ENCODE data around the gene DZIP1.

DZIP1 gene

DNA sequence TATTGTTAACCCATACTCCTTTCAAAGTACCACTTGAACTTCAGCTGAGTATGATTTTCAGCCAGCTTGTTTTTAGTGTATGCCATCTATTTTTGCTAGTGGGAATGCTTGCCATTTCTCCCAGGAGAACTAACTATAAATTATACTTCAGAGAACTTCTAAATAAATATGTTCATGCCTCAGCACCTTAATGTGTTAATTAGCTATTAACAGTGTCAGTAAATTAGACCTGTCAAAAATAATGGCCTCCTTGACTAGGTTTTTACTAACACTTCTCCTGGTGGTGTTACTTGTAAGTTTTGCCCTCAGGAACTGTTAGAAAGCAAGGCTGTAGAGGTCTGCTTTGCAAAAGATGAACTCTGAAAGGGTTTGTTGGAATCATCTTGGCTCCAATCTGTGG lies 87.5 kb downstream of the DZIP1 start:
- TF ChIP-seq, protein P1, sequence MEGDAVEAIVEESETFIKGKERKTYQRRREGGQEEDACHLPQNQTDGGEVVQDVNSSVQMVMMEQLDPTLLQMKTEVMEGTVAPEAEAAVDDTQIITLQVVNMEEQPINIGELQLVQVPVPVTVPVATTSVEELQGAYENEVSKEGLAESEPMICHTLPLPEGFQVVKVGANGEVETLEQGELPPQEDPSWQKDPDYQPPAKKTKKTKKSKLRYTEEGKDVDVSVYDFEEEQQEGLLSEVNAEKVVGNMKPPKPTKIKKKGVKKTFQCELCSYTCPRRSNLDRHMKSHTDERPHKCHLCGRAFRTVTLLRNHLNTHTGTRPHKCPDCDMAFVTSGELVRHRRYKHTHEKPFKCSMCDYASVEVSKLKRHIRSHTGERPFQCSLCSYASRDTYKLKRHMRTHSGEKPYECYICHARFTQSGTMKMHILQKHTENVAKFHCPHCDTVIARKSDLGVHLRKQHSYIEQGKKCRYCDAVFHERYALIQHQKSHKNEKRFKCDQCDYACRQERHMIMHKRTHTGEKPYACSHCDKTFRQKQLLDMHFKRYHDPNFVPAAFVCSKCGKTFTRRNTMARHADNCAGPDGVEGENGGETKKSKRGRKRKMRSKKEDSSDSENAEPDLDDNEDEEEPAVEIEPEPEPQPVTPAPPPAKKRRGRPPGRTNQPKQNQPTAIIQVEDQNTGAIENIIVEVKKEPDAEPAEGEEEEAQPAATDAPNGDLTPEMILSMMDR (IDR thresholded peaks at IDR 0.05; ENCODE audit: control insufficient read depth, insufficient read depth, low read depth, low read length, missing control alignments) = no peak
- no peak for DNase-seq (ENCODE audit: low read depth)
- H3K4me3 ChIP-seq (ENCODE audit: control insufficient read depth, low read depth, low read length) = no peak overlapping the region

DNA sequence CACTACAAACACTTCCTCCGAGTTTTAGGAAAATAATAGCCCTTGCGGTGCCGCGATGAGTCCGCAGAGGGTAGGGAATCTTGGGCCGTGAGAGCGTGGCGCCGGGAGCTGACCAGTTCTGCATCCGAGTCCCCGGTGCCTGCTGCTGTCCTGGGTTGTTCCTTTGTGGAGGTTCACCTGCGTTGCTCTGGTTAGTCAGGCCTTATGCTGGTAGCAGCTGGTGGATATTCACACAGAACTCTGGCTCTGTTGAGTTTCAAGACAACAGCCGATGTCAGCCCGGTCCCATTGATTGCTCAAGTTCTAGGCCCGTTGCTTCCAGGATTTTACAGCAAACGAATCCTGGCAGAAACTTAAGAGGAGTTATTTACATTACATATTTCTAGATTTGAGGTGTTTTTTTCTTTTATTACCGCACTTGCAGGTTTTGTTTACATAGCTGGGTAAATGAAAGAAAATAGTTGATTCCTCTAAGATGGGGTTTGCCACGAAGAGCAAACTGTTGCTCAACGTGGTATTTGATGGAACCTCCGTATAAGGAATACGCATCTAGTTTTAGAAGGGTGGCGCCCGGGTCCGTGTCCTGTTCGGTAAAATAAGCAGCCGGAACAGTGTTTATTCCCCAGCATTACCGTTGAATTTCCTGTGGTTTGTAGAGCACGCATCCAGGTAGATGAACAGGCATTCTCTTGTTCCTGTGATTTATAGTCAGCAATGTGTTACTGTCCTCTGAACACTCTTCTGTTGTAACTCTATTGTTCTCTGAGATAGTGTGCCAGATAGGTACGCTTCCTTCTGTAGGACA lies 90.7 kb downstream of the DZIP1 start:
- H3K4me3 ChIP-seq (ENCODE audit: control insufficient read depth, low read depth, low read length) = no peak overlapping the region
- no peak for DNase-seq (ENCODE audit: low read depth)
- TF ChIP-seq, protein P1 (IDR thresholded peaks at IDR 0.05; ENCODE audit: control insufficient read depth, insufficient read depth, low read depth, low read length, missing control alignments) = no peak

DNA sequence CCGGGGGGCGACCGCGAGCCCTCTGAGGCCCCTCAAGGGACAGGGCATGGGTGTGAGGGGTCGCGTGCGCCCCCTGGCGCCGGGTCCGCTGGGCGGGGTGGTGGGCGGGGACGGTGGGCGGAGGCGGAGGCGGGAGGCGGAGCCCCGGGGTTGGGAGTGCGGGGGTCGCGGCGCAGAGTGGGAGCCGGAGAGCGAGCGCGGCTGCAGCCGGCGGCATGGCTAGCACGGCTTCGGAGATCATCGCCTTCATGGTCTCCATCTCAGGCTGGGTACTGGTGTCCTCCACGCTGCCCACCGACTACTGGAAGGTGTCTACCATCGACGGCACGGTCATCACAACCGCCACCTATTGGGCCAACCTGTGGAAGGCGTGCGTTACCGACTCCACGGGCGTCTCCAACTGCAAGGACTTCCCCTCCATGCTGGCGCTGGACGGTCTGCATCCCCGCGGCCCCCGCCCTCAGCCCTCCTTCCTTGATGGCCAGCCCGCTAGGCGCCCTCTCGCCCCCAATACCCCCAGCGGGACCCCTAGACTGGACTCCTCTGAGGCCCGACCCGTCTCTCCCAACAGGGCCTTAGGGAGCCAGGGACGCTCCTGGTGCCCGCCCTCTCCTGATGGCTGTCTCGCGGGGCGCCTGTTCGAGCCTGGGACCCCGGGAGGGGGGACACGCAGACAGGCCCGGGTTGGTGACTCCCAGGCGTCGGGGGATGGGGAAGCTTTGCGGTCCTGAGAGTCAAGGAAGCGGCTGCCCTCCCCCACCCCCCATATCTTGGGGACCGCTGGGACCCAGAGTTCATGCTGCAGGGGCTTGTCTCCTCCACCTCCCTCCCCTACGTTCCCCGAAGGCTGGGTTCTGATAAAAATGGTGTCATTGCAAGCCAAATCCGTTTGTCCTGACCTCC lies 91.7 kb downstream of the DZIP1 start, which contains the start of gene CLDN10:
Gene CLDN10 (plus strand): TSS at position 182 of the 903 bp plus-strand sequence. CDS start 34 bp downstream, at position 216.
- no peak for DNase-seq (ENCODE audit: low read depth)
- TF ChIP-seq, protein P1 (IDR thresholded peaks at IDR 0.05; ENCODE audit: control insufficient read depth, insufficient read depth, low read depth, low read length, missing control alignments) = no peak
- H3K4me3 ChIP-seq (ENCODE audit: control insufficient read depth, low read depth, low read length) = no peak within 1 kb of the TSS

DNA sequence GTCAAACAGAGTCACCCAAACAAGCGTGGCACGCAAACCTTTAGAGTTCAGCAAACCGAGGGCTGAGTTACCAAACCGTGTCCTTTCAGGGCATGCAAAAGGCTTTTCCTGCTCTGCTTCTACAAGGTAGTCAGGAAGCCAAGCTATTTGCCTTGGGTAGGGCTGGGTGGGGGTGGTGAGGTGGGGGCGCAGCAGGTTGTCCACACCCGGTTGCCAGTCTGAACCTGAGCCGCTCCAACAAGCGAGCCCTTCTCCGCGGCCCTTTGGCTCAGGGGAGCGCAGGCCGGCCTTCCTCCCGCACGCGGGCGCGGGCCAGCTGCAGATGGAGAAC lies 92.3 kb downstream of the DZIP1 start:
- TF ChIP-seq, protein P1 (IDR thresholded peaks at IDR 0.05; ENCODE audit: control insufficient read depth, insufficient read depth, low read depth, low read length, missing control alignments) = no peak
- no peak overlapping the region for H3K4me3 ChIP-seq (ENCODE audit: control insufficient read depth, low read depth, low read length)
- DNase-seq (ENCODE audit: low read depth) = no peak

DNA sequence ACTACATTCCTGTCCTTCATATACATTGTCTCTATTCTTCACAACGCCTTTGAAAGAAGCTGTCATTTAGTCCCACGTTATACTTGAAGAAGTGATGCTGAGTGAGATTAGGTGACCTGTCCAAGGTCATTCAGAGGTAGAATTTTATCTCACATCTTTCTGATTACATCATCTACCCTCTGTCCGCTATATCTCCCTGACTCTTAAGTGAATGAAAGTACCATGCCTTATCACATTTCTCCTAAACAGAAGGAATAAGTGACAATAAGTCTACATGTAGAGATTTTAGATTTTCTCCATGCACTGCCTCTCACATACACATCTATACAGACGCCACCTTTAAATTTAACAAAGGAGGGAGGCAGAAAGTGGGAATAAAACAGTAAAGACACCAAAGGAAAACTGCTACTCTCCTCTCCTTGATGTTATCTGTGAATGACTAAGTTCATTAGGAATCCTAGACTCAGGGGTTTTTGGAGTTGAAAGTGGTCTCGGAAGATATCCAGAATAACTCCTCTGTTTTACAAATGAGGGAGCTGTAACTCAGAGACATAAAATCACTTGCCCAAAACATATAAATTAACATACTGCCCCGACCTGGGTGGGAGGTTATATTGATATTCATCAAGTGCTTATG lies 96.9 kb downstream of the DZIP1 start:
- no peak for DNase-seq (ENCODE audit: low read depth)
- TF ChIP-seq, protein P1 (IDR thresholded peaks at IDR 0.05; ENCODE audit: control insufficient read depth, insufficient read depth, low read depth, low read length, missing control alignments) = no peak
- no peak overlapping the region for H3K4me3 ChIP-seq (ENCODE audit: control insufficient read depth, low read depth, low read length)

DNA sequence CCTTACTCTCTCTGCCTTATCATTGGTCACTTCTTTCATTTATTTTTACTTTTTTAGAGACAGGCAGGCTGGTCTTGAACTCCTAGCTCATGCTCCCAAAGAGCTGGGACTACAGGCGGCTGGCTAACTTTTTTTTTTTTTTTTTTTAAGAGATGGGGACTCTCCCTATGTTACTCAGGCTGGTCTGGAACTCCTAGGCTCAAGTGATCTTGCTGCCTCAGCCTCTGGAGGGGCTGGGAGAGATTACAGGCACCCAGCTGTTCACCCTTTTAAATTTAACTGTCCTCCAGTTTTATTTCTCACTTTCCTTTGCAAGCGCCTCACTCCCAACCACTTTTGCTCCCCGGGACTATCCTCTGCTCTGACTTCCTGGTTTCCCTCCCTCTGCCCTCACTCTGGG lies 97.6 kb downstream of the DZIP1 start:
- no peak overlapping the region for H3K4me3 ChIP-seq (ENCODE audit: control insufficient read depth, low read depth, low read length)
- no peak for DNase-seq (ENCODE audit: low read depth)
- TF ChIP-seq, protein P1 (IDR thresholded peaks at IDR 0.05; ENCODE audit: control insufficient read depth, insufficient read depth, low read depth, low read length, missing control alignments) = no peak
